ENCODE data around the gene SMG6. TPM values are rescaled to one million over a fixed set of nuclear protein-coding genes. Genes with fewer than 3 reads are reported as not detected.

The SMG6 gene
- total and polyA plus RNA-seq, 2 of the 4 experiments (the other 2 are of a cell fraction) = 16.3 to 30.3 TPM

- H2BK20ac ChIP-seq (ENCODE audit: low read depth, low read length) = peak overlapping the region; percentile 85
- ChIA-PET CTCF (interaction anchor here (0.6 to 3.3 kb wide), 2 partner anchors 15 to 71 kb away, joined by 3 to 14 read pairs; no protein-coding TSS in a partner anchor), POLR2A (ENCODE audit: unreplicated experiment) (no interaction called here)
- peaks cover 27% of the 10 kb centered on the region for H3K4me1 ChIP-seq (ENCODE audit: control insufficient read depth, insufficient read depth, low read length)
- peak overlapping the region; percentile 69; the same call in 2 of the 3 replicates for H2BK15ac ChIP-seq (ENCODE audit: low read depth, low read length)
- DNase-seq (no peak), ATAC-seq (ENCODE audit: low read depth) (peak; percentile 12; the same call in 1 of the 2 replicates)
- no peak overlapping the region for H3K4me3 ChIP-seq (ENCODE audit: insufficient read depth, low read depth, low read length)
- H4K8ac ChIP-seq (ENCODE audit: low read depth in 2 of 2, low read length in 2 of 2) = peak overlapping the region; percentile 64 to 85; a peak in 3 of 4 replicates
- intact Hi-C loops (cut with micrococcal nuclease) = no loop called here
- no peak overlapping the region for H2AFZ ChIP-seq (replicated peaks; ENCODE audit: low read length, poor library complexity)
- no TSS peak for BruUV-seq (replicated peaks)
- no CpG with 5 or more reads among the region's 2 CpGs for WGBS, 2 experiments (ENCODE audit: extremely low coverage in 2 of 2, insufficient read length in 1 of 2)
- H2BK5ac ChIP-seq (ENCODE audit: low read depth, low read length, poor library complexity, severe bottlenecking) = peak overlapping the region; percentile 92
- in situ Hi-C loops (cut with MboI; ENCODE audit: low sequenced_read_pairs) = no loop called here
- H3K9ac ChIP-seq (ENCODE audit: low read depth, low read length) = no peak overlapping the region
- H4K5ac ChIP-seq (ENCODE audit: low read depth, low read length) = peak overlapping the region; percentile 91
- no peak overlapping the region for H3K4me2 ChIP-seq (ENCODE audit: low read depth, low read length)
- no peaks in the 10 kb centered on the region for H3K27me3 ChIP-seq (ENCODE audit: control insufficient read depth, insufficient read depth, low read length)
- no peaks in the 10 kb centered on the region for H3K9me3 ChIP-seq (ENCODE audit: control insufficient read depth, insufficient read depth, low read length)
- H2AK5ac ChIP-seq (ENCODE audit: low read depth, low read length) = peak overlapping the region; percentile 71
- peak overlapping the region; percentile 90 for H3K14ac ChIP-seq (replicated peaks; ENCODE audit: low read depth, low read length)
- peaks cover 9 to 59% of the 10 kb centered on the region in 2 experiments; a peak in 3 of 4 replicates for H3K79me1 ChIP-seq (ENCODE audit: low read depth in 1 of 2, low read length in 2 of 2)
- dilution Hi-C loops (cut with HindIII; ENCODE audit: low sequenced_read_pairs, unreplicated experiment) = no loop called here
- peaks cover 15% of the 10 kb centered on the region for H3K9me1 ChIP-seq (ENCODE audit: insufficient read depth, low read length)
- no peak overlapping the region; the same call in 1 of the 2 replicates for H3K56ac ChIP-seq (ENCODE audit: extremely low read depth, insufficient read depth, low read length)
- no peaks in the 10 kb centered on the region for H3K36me3 ChIP-seq (ENCODE audit: control insufficient read depth, insufficient read depth, low read length)
- H2AK9ac ChIP-seq (replicated peaks; ENCODE audit: low read depth, low read length, poor library complexity) = no peak overlapping the region
- peak overlapping the region; percentile 61 for H3K23ac ChIP-seq (ENCODE audit: low read depth, low read length)
- peak overlapping the region; percentile 93 for H2BK120ac ChIP-seq (ENCODE audit: low read depth, low read length)
- TF ChIP-seq CHD1 (IDR thresholded peaks at IDR 0.05; ENCODE audit: low read depth, low read length) = no peak
- TF ChIP-seq ELK1 (IDR thresholded peaks at IDR 0.05; ENCODE audit: borderline replicate concordance, low read depth, low read length) = no peak
- TF ChIP-seq RCOR1 (IDR thresholded peaks at IDR 0.05; ENCODE audit: insufficient replicate concordance, low read length) = no peak
- TF ChIP-seq CTCF (conservative IDR thresholded peaks at IDR 0.05; ENCODE audit: low read depth, low read length) = no peak
- no peak for TF ChIP-seq MXI1 (IDR thresholded peaks at IDR 0.05; ENCODE audit: borderline replicate concordance, low read depth, low read length)
- TF ChIP-seq MAFK (IDR thresholded peaks at IDR 0.05; ENCODE audit: low read depth, low read length) = no peak
- TF ChIP-seq USF2 (IDR thresholded peaks at IDR 0.05; ENCODE audit: low read depth, low read length) = no peak
- no peak for TF ChIP-seq MAZ (IDR thresholded peaks at IDR 0.05; ENCODE audit: borderline replicate concordance, low read depth, low read length)
- TF ChIP-seq RAD21 (IDR thresholded peaks at IDR 0.05; ENCODE audit: low read length) = no peak
- no peak for TF ChIP-seq FOS (IDR thresholded peaks at IDR 0.05; ENCODE audit: low read depth, low read length)
- TF ChIP-seq NFE2L2 (IDR thresholded peaks at IDR 0.05; ENCODE audit: low read depth, low read length) = no peak
- TF ChIP-seq CEBPB (IDR thresholded peaks at IDR 0.05; ENCODE audit: low read depth, low read length) = no peak
- TF ChIP-seq RFX5 (IDR thresholded peaks at IDR 0.05; ENCODE audit: low read depth, low read length) = no peak
- TF ChIP-seq BHLHE40 (IDR thresholded peaks at IDR 0.05; ENCODE audit: low read depth, low read length) = no peak
- no peaks in the 10 kb centered on the region for H4K20me1 ChIP-seq (ENCODE audit: insufficient read depth, low read length)
- peak overlapping the region; percentile 82 for H4K91ac ChIP-seq (ENCODE audit: insufficient read depth, low read depth, low read length)
- H3K18ac ChIP-seq (ENCODE audit: low read depth, low read length) = peak overlapping the region; percentile 67
- peak overlapping the region; percentile 88 for H3K4ac ChIP-seq (ENCODE audit: low read depth, low read length)
- H3K27ac ChIP-seq (ENCODE audit: insufficient read depth, low read length) = peak overlapping the region; percentile 95
These were observed 164.8 kb downstream of the SMG6 start for GRCh38 chr17:2138761-2139160.
